CD4-positive, alpha-beta T cell (primary cell): Measurements from ENCODE around the gene KLC4. TPM values are rescaled to one million over a fixed set of nuclear protein-coding genes. Genes with fewer than 3 reads are reported as not detected.

ENCODE experiments used
- ATAC-seq: fragments of 200-7000 bp; cut with Tn5 transposase; one replicate; pipeline ENCODE4 v1.10.0; 2022; ENCODE audit warnings: mild to moderate bottlenecking; ENCODE audit not compliant: poor library complexity
- CTCF ChIA-PET: fragments of 350-600 bp; sonication (Branson Sonifier 250); formaldehyde crosslinking; loops from one replicate; lab custom pipeline; 2021; ENCODE audit warnings: antibody characterized with exemption, inconsistent platforms; lab: Charles Lee
- POLR2A ChIA-PET: fragments of 350-600 bp; sonication (Branson Sonifier 250); formaldehyde crosslinking; loops from one replicate; lab custom pipeline; 2021; ENCODE audit warnings: antibody characterized with exemption, inconsistent platforms; lab: Charles Lee
- DNase-seq, 14 experiments: peaks; one replicate each; pipeline ENCODE4 v3.0.0-alpha.2; 2013 to 2020; ENCODE audit warnings: mixed read lengths in 2 of 14
- H3K27ac ChIP-seq, 2 donors: one replicate each; pipeline versions ENCODE4 v1.5.1 to v1.7.0; 2013; ENCODE audit warnings: low read length in 2 of 2, low read depth in 1 of 2, mild to moderate bottlenecking in 1 of 2
- H3K27me3 ChIP-seq, 2 experiments: 1 replicate in 1 of 2; 2 replicates in 1 of 2; pipeline versions ENCODE4 v1.6.1 to v1.7.0; 2013; ENCODE audit warnings: low read length in 2 of 2, control low read depth in 1 of 2, mild to moderate bottlenecking in 1 of 2, moderate library complexity in 1 of 2; ENCODE audit not compliant: insufficient read depth in 2 of 2, control insufficient read depth in 1 of 2
- H3K36me3 ChIP-seq: one replicate; pipeline ENCODE4 v1.6.1; 2013; ENCODE audit warnings: low read length, control low read depth; ENCODE audit not compliant: insufficient read depth
- H3K4me1 ChIP-seq: one replicate; pipeline ENCODE4 v1.6.1; 2013; ENCODE audit warnings: low read length, control low read depth; ENCODE audit not compliant: insufficient read depth
- H3K4me3 ChIP-seq: one replicate; pipeline ENCODE4 v1.5.1; 2013; ENCODE audit warnings: mild to moderate bottlenecking, low read length, moderate library complexity
- H3K9me3 ChIP-seq, 2 experiments: 1 replicate in 1 of 2; 2 replicates in 1 of 2; pipeline versions ENCODE4 v1.6.1 to v1.7.0; 2013; ENCODE audit warnings: low read length in 2 of 2, mild to moderate bottlenecking in 2 of 2, control low read depth in 1 of 2, moderate library complexity in 1 of 2; ENCODE audit not compliant: control insufficient read depth in 1 of 2, insufficient read depth in 1 of 2
- H3K27ac Mint-ChIP-seq: one replicate; pipeline ENCODE4 v1.8.0; 2020; ENCODE audit warnings: mixed read lengths
- H3K27me3 Mint-ChIP-seq: one replicate; pipeline ENCODE4 v1.8.0; 2021; ENCODE audit warnings: mixed read lengths
- H3K36me3 Mint-ChIP-seq: one replicate; pipeline ENCODE4 v1.8.0; 2021; ENCODE audit warnings: low read depth, mixed read lengths
- H3K4me1 Mint-ChIP-seq: one replicate; pipeline ENCODE4 v1.8.0; 2021; ENCODE audit warnings: low read depth, mixed read lengths
- H3K4me3 Mint-ChIP-seq: one replicate; pipeline ENCODE4 v1.8.0; 2020; ENCODE audit warnings: mild to moderate bottlenecking, mixed read lengths
- H3K9me3 Mint-ChIP-seq: one replicate; pipeline ENCODE4 v1.8.0; 2020; ENCODE audit warnings: mixed read lengths
- intact Hi-C, 2 experiments: fragments of 100-400 bp; cut with DNase I in 1 of 2; cut with micrococcal nuclease in 1 of 2; formaldehyde crosslinking; loops; one replicate each; pipeline versions ENCODE4 v1.15.1 to v1.9.0; 2023 to 2025; cut with DNase I, micrococcal nuclease
- total RNA-seq, 174 experiments: library from RNA in 2 of 174; stranded (reverse) in 2 of 174; gene quantifications; one replicate each; pipeline ENCODE4 v1.2.3 and lab custom pipeline; 2021 to 2026
- TF ChIP-seq, protein P1 (sequence below): fragments of 200-600 bp; IDR thresholded peaks from one replicate; pipeline ENCODE4 v1.8.0; 2022; ENCODE audit warnings: antibody characterized with exemption, mild to moderate bottlenecking

Gene KLC4
- total RNA-seq, 2 experiments from 2014 or later: 39.6 to 40.8 TPM

DNA sequence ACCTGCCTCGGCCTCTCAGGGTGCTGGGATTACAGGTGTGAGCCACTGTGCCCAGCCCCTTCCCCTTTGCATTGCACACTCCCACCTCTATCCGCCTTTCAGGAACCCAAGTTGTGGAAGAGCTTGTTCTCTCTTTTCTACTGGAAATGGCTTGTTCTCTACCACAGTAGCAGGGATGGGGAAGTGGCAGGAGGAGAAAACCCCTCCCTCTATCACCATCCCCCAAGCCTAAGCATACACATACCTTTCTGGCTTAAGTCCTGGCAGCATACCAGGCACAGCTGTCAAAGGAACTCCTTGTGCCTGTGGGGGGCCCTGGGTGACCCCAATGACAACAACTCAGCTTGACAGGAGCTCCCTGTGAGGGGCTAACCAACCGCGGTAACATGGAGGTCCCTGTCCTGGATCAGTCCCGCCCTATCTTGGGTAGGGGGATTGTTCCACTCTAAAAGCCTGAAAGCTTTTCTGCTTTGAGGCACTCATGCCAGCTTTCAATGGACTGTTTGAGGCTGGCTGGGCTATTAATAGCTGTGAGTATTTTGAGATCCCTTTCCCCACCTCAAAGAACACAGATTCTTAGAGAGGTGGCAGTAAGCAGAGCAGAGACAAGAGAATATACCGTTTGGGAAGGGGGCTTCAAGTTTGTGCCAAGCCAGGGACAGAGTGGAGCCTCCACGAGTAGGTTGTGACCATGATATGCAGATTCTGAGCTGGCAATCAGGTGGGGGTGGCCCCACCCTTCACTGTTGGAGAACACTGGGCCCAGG, 43.1 kb upstream of the KLC4 start:
- Histone ChIP-seq H3K4me3 (no peak overlapping the region), H3K36me3 (peaks cover 46% of the 10 kb centered on the region), H3K4me1 (peaks cover 63% of the 10 kb centered on the region), H3K9me3 (no peaks in the 10 kb centered on the region), H3K27me3 (no peaks in the 10 kb centered on the region), H3K27ac (no peak overlapping the region)
- Mint-ChIP-seq H3K27me3 (no peaks in the 10 kb centered on the region), H3K4me1 (peaks cover 63% of the 10 kb centered on the region), H3K36me3 (peaks cover 72% of the 10 kb centered on the region), H3K9me3 (no peaks in the 10 kb centered on the region), H3K4me3 (peak overlapping the region; percentile 56), H3K27ac (peak overlapping the region; percentile 53)
- intact Hi-C loops: no loop called here
- TF ChIP-seq, protein P1, sequence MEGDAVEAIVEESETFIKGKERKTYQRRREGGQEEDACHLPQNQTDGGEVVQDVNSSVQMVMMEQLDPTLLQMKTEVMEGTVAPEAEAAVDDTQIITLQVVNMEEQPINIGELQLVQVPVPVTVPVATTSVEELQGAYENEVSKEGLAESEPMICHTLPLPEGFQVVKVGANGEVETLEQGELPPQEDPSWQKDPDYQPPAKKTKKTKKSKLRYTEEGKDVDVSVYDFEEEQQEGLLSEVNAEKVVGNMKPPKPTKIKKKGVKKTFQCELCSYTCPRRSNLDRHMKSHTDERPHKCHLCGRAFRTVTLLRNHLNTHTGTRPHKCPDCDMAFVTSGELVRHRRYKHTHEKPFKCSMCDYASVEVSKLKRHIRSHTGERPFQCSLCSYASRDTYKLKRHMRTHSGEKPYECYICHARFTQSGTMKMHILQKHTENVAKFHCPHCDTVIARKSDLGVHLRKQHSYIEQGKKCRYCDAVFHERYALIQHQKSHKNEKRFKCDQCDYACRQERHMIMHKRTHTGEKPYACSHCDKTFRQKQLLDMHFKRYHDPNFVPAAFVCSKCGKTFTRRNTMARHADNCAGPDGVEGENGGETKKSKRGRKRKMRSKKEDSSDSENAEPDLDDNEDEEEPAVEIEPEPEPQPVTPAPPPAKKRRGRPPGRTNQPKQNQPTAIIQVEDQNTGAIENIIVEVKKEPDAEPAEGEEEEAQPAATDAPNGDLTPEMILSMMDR: no peak
- POLR2A ChIA-PET: interaction anchor here (1.2 to 3.9 kb wide), 3 partner anchors 32 to 87 kb away, joined by 5 to 37 read pairs (median 6); partner anchors contain the start of genes CNPY3, CUL7 and PPP2R5D
- CTCF ChIA-PET: interaction anchor here (0.6 to 1.7 kb wide), 2 partner anchors 37 to 128 kb away, joined by 3 to 7 read pairs; partner anchors contain the start of gene CUL7
- ATAC-seq: no peak
- DNase-seq: no peak

- Mint-ChIP-seq H3K27ac (peak overlapping the region; percentile 53), H3K4me1 (peaks cover 66% of the 10 kb centered on the region), H3K36me3 (peaks cover 72% of the 10 kb centered on the region), H3K27me3 (no peaks in the 10 kb centered on the region), H3K4me3 (peak overlapping the region; percentile 86), H3K9me3 (no peaks in the 10 kb centered on the region)
- ChIA-PET CTCF (interaction anchor here (0.6 kb wide), 1 partner anchor 127 kb away, joined by 3 read pairs; no protein-coding TSS in a partner anchor), POLR2A (interaction anchor here (1.2 to 3.9 kb wide), 3 partner anchors 33 to 87 kb away, joined by 5 to 37 read pairs (median 6); partner anchors contain the start of genes CNPY3, CUL7 and PPP2R5D)
- TF ChIP-seq, protein P1: no peak
- DNase-seq (peak in 1 of 14 experiments; percentile 16), ATAC-seq (no peak)
- peaks cover 41% of the 10 kb centered on the region for H3K36me3 ChIP-seq
- H3K27me3 ChIP-seq: no peaks in the 10 kb centered on the region
- H3K4me3 ChIP-seq: no peak overlapping the region
- no peaks in the 10 kb centered on the region for H3K9me3 ChIP-seq
- H3K4me1 ChIP-seq: peaks cover 61% of the 10 kb centered on the region
- no peak overlapping the region for H3K27ac ChIP-seq
- intact Hi-C loops: no loop called here
Observed at GRCh38 chr6:43016943-43017334, 42.5 kb upstream of the KLC4 start.

DNA sequence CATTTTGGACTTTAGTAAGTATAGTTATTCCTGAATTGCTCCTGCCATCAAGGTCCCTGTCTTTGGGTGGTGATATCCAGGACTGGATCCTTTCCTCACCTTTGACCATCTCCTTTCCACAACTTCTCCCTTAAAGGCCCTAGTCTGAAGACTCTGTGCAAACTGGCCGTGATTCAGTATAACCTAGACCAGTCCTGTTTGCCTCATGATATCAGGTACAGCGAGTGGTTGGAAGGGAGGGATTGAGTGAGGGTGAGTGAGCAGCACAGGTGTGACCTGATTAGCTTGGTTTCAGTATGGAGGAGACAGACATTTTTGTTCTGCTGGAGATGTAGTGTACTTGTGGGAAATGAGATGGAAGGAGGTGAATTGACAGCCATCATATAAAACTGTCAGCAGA, 40.3 kb upstream of the KLC4 start:
- no peaks in the 10 kb centered on the region for H3K9me3 Mint-ChIP-seq
- TF ChIP-seq, protein P1: no peak
- no peak for DNase-seq
- intact Hi-C loops: no loop called here
- H3K27me3 ChIP-seq: no peaks in the 10 kb centered on the region
- H3K4me3 ChIP-seq: no peak overlapping the region
- no peak overlapping the region for H3K27ac ChIP-seq
- peak overlapping the region; percentile 26 for H3K27ac Mint-ChIP-seq
- peaks cover 40% of the 10 kb centered on the region for H3K36me3 ChIP-seq
- no peaks in the 10 kb centered on the region for H3K9me3 ChIP-seq
- H3K27me3 Mint-ChIP-seq: no peaks in the 10 kb centered on the region
- peak overlapping the region; percentile 86 for H3K4me3 Mint-ChIP-seq
- peaks cover 56% of the 10 kb centered on the region for H3K36me3 Mint-ChIP-seq
- ATAC-seq: no peak
- ChIA-PET CTCF (no interaction called here), POLR2A (interaction anchor here (3.4 to 3.5 kb wide), 2 partner anchors 34 to 40 kb away, joined by 23 to 25 read pairs; partner anchors contain the start of genes CUL7 and PEX6)
- H3K4me1 ChIP-seq: peaks cover 67% of the 10 kb centered on the region
- peaks cover 48% of the 10 kb centered on the region for H3K4me1 Mint-ChIP-seq
